ENCODE measurements around the gene AGL.
"Not testable (repeated sequence)": the region's sequence is repeated elsewhere in the genome, so short reads cannot be mapped to it uniquely, and the experiment has no call there.

AGL gene

DNA sequence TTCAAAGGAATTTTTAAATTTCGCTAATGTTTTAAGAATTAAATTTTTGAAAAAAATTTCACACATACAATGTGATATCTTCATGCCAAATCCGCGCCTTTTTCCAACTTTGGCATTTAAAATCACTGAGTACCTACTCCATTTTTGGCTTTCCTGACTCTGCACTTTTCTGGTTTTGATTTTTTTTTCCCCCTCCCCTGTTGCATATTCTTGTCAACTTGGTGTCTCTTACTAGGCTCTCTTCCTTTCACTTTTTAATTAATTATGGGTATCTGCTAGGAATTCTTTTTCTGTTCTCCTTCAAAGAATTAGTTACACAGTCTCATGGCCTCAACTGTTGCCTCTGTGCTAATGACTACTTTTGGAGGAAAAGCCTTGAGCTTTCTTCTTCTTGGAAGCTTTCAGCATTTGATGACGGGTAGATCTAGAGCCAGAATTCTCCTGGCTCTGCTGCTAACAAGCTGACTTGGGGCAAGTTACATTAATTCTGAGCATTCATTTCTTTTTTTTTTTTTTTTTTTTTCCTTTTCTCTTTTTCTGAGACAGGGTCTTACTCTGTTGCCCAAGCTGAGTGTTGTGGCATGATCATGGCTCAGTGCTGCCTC lies 1.8 kb downstream of the AGL start:
- DNase-seq = no peak

DNA sequence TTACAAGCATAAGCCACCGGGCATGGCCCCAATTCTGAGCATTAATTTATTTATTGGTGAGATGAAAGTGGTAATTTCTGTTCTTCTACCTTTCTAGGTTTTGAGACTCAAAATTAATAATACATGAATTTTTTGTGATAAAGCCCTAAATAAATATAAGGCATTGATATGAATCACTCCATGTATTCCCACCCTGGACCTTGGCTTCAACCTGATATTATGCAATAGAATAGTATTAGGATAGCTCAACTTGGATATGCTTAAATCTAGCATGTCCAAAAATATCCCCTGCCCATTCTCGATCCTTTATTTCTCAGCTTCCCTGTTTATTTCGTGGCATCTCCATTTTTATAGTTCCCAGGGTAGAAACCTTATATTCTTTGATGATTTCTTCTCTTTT lies 2.5 kb downstream of the AGL start:
- no peak for DNase-seq

DNA sequence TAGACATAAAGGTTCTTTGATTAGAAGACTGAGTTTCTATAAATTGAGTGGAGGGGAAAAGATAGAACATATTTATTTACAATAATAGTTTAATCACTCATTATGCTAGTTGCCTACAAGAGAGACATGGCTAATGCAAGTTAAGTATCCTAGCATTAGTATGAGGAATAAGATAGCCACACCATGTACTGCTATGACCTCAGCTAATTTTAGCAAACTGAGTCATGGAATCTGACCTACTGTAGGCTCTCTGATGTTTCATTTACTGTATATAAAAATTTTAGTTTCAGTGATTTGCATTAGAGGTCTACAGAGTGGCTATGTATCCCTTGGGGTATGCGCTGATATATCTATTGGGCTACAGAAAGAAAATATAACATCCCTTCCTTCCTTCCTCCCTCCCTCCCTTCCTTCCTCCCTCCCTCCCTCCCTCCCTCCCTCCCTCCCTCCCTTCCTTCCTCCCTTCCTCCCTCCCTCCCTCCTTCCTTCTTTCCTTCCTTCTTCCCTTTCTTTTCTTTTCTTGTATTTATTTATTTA lies 5.8 kb downstream of the AGL start:
- DNase-seq = no peak

DNA sequence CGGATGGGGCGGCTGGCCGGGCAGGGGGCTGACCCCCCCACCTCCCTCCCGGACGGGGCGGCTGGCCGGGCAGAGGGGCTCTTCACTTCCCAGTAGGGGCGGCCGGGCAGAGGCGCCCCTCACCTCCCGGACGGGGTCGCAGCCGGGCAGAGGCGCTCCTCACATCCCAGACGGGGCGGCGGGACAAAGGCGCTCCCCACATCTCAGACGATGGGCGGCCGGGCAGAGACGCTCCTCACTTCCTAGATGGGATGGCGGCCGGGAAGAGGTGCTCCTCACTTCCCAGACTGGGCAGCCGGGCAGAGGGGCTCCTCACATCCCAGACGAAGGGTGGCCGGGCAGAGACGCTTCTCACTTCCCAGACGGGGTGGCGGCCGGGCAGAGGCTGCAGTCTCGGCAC lies 6.9 kb downstream of the AGL start:
- not testable (repeated sequence) for DNase-seq

DNA sequence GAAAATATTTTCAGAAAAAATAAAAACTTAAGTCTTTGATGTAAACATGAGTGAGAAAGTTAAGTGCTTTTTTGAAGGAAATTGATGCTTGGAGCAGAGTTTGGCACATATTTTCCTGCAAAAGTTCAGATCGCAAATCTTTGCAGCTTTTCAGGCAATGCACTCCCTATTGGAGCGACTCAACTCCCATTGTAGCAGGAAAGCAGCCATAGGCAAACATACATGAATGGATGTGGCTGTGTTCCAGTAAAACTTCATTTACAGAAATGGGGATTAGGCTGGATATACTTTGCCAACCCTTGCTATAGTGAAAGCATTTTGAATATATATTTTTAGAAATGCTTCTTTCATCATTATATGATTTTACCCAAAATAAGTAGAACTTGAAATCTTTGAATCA lies 8.1 kb downstream of the AGL start:
- DNase-seq = no peak

DNA sequence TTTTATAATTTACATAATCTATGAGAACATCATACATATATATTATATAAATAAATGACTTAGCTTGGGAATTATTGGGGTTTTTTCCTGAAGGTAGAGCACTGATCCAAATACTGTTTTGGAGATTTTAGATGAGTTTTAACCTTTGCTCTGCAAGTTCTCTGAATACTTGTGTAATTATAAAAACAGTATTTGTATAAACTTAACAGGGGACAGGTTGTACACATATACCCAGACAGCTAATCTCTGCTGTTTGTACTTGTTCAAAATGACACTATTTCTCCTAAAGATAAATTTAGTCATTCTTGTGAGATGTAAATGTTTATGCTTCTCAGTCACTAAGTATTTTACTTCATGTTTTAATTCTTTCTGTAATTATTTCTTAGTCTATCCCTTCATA lies 8.7 kb downstream of the AGL start:
- DNase-seq = no peak

DNA sequence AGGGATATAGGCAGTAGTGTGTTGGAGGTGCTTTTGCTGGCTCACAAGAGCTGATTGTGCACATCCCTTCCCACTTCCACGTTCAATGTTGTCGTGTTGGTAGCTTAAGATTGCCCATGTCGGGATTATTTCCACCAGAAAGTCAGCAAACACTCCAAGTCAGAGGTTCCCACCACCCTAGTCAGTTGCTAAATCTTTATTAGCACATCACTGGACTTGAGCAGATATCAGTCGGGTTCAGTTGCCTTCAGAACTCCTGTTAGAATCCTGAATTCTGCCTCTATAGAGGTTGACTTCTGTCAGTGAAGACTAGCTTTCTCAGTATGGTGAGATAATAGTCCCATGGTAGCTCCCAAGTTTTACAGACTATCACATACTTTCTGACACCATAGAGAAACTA lies 10.5 kb downstream of the AGL start:
- DNase-seq = no peak

DNA sequence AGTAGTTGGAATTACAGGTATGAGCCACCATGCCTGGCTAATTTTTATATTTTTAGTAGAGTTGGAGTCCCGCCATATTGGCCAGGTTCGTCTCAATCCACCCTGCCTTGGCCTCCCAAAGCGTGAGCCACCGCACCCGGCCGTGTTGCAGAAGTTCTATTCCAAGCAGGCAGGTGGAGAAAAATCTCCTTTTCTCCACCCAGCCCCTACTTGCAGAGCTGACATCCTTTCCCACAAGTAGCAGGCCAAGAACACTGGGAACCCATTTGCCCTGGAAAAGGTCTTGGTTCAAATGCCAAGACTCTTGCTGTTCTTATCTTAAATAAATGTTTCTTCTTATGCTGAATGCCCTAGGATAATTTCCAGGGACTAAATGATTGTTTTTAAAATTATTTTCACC lies 17.5 kb downstream of the AGL start:
- DNase-seq = no peak

DNA sequence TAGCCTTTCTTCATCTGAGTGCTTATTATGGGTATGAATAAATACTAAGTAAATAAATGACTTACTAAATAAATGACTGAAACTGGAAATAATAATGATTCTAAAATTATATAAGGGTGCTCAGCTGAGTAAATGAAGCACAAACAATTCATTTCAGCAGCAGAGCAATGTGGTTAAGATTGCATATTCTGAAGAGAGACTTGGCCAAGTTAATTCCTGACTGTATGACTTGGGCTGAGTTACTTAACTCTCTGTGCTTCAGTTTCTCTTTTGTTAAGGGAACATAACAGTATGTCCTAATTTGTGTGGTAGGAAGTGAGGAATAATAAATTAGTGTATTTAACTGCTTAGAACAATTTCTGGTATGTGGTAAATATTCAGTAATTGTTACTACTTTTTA lies 19.1 kb downstream of the AGL start:
- no peak for DNase-seq

DNA sequence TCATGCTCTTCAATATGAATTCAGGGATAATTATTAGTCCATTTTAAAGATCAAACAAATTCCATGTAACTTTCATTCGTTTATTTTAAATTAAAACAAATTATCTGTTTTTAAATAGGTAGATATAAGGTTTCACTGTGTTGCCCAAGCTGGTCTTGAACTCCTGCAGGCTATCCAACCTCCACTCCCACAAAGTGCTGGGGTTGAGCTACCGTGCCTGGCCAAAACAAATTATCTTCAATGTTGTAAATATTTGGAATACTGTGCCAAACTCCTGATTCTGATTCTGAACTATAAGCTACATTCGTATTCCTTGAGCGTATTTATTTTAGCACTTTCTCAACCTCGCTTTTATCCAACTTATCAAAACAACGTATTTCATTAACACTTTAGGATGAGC lies 19.6 kb downstream of the AGL start:
- no peak for DNase-seq

DNA sequence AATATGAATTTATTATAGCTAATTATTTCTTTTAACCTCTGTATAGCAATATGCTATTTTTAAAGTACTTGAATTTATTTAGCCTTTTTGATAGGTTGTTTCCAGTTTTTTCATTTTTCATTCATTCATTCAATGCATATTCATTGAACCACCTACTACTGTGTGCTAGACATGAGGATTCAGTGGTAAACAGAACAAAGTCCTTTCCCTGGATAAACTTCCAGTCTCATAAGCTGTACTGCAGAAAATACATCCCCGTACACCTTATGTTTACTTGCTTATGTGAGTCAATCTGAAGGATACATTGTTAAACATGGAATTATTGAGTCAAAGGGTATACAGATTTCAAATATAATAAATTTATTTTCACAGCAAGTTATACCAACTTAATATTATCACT lies 21.9 kb downstream of the AGL start:
- DNase-seq = no peak

DNA sequence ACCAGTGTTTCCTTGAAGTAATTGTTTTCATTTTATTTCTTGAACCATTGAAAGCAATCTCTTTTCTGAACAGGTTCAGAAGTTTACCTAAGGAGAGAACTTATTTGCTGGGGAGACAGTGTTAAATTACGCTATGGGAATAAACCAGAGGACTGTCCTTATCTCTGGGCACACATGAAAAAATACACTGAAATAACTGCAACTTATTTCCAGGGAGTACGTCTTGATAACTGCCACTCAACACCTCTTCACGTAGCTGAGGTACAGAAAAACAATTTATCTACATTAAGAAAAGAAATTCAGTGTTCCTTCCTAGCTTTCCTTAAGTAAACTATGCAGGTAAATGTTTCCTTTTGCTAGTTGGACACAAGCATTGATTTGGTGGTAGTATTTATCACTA lies 27.4 kb downstream of the AGL start:
- DNase-seq = no peak

DNA sequence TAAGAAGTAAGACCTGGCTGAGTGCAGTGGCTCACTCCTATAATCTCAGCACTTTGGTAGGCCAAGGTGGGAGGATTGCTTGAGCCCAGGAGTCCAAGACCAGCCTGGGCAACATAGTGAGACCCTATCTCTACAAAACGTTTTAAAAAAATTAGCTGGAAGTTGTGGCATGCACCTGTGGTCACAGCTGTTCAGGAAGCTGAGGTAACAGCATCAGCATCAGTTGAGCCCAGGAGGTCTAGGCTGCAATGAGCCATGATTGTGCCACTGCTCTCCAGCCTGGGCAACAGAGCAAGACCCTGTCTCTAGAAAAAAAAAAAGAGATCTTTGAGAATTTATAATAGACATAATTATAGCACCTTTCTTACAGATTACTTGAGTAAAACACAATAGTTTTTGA lies 36.0 kb downstream of the AGL start:
- no peak for DNase-seq

DNA sequence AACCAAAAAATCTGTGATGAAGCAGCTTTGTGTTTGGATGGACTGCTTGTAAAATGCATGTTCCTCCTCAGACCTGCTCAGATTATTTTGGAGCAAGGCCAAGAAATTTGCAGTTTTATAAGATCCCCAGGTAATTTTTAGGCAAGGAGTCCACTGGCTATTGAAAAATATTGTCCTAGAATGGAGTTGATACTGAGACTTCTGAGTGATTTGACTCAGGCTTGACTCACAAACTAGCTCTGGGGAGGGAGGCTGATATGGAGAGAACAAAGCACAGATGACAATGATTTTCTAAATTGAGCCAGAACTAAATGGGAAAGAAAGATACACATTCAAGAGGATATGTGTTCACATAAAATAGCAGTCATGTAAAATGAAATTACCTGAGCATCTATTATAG lies 36.7 kb downstream of the AGL start:
- no peak for DNase-seq

DNA sequence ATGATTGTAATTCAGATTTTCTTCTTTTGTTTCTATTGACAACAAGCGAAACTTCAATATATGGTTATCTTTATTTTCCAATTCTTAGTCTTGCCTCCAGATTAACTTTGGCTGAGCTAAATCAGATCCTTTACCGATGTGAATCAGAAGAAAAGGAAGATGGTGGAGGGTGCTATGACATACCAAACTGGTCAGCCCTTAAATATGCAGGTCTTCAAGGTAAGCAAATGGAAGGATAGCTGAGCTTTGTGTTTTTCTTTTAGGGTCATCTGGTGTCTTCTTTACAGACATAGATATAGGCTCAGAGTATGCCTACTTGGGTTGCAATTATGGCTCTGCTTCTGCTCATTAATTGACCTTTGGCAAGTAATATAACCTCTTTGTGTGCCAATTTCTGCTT lies 37.7 kb downstream of the AGL start:
- DNase-seq = no peak

DNA sequence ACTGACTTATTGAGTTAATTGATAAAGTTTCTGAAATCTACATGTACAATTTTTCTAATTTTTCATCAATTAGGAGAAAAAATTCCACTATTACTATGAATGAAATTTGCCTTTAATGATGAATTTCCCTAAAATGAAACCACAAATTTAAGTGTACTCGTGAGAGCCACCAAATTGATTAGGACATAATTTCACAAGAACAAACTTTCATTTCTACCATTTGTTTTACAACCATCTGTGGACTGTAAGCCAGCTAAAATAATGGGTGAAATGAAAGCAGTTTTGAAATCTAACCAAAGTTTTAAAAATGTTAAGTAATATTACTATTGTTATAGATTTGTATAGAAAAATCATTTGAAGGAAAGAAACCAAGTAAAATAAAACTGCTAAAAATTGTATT lies 41.8 kb downstream of the AGL start:
- DNase-seq = no peak

DNA sequence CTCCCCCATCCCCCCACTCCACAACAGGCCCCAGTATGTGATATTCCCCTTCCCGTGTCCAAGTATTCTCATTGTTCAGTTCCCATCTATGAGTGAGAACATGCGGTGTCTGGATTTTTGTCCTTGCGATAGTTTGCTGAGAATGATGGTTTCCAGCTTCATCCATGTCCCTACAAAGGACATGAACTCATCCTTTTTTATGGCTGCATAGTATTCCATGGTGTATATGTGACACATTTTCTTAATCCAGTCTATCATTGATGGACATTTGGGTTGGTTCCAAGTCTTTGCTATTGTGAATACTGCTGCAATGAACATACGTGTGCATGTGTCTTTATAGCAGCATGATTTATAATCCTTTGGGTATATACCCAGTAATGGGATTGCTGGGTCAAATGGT lies 53.1 kb downstream of the AGL start:
- not testable (repeated sequence) for DNase-seq

DNA sequence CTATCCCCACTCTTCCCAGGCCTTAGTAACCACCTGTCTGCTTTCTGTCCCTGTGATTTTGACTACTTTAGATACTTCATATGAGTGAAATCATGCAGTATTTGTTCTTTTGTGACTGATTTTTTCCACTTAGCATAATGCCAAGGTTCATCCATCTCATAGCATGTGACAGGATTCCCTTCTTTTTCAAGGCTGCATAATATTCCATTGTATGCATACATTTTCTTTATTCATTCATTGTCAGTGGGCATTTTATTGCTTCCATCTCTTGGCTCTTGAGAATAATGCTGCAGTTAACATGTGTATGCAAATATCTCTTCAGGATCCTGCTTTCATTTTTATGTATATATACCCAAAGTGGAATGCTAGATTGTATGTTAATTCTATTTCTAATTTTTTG lies 56.4 kb downstream of the AGL start:
- DNase-seq = no peak

DNA sequence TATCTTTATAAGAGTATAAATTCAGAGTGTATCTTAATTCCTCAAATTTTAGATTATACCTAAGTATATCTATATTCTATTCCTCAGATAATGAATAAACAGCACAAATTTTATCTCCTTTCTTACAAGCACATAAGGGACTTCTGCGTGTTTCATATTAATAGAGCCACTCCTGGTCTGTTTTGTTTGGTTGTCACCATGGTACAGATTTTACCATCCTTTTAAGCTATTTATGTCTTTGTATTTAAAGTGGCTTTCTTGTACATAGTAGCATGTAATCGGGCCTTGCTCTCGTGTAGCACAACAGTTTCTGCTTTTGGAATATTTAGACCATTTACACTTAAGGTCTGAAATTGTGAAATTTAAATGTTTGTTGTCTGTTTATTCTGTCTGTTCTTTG lies 67.1 kb downstream of the AGL start:
- DNase-seq = no peak

DNA sequence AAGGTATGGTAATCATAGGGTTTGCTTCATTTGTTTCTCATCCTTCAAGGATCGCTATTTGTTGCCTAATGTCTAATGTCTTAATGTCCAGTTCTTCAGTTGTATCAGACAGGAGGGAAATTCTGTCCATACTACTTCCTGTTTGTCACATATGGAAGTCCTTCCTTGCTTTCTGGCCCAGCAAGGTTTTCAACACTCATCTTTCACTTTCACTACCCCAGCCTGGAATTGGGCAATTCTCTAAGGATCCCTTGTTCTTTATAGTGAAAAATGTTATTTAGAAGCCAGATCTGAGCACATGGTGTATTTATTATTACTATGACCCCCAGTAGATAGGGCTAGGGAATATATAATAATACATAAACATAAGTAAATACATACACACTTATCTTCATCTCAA lies 69.1 kb downstream of the AGL start:
- DNase-seq = no peak

DNA sequence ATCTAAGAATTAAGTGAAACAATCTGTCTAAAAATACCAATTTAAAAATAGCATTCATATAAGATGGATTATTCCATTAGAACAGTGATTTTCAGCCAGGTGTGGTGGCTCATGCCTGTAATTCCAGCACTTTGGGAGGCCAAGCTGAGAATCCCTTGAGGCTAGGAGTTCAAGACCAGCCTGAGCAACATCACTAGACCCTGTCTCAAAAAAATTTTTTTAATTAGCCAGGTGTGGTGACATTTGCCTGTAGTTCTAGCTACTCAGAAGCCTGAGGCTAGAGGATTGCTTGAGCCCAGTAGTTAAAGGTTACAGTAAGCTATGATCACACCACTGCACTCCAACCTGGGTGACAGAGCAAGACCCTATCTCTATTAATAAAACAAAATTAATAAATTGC lies 84.6 kb downstream of the AGL start:
- DNase-seq = no peak

DNA sequence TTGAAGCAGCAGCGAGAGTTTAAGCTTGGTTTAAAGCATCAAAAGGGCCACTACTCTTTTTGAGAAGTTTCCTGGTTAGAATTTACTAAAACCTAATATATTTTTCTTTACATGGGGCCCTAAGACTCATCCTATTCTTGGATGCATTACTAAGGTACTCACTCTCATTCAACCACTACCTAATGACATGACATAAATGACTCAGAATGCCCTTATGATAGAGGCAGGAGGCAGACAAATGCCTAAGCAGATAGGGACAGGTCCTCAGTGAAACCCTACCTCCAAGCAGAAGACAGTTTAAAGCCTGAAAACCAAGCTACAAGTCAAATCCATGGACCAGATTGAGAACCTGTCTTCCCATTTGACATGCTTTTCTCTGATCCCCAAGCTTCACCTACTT lies 85.4 kb downstream of the AGL start:
- DNase-seq = no peak

DNA sequence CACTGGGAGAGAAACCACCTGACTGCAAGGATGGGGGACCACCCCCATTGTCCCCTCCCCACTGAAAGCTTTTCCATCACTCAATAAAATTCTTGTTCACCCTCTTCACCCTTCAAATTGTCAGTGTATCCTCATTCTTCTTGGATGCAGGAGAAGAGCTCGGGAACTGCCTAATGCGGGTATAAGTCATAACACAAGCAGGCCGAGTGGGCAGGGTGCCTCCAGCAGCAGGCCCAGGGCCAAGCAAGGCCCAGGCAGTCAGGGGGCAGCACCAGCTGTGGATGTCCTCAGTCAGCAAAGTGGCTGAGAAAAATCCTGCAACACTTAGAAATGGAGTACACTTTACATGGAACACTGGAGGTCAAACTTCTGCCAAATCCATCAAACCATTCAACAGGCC lies 85.9 kb downstream of the AGL start:
- DNase-seq = no peak

DNA sequence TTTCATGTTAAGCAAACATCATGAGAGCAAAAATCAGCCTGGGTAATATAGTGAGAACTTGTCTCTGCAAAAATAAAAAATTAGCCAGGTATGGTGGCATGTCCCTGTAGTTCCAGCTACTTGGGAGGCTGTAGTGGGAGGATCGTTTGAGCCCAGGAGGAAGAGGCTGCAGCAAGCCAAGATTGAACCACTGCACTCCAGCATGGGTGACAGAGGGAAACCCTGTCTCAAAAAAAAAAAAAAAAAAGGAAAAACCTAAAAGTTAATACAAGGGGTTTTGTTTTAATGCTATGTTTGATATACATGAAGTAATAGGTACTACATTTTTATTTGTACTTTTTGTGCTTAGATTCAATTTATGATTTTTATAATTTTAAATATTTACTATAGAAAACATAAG lies 92.6 kb downstream of the AGL start:
- DNase-seq = no peak

DNA sequence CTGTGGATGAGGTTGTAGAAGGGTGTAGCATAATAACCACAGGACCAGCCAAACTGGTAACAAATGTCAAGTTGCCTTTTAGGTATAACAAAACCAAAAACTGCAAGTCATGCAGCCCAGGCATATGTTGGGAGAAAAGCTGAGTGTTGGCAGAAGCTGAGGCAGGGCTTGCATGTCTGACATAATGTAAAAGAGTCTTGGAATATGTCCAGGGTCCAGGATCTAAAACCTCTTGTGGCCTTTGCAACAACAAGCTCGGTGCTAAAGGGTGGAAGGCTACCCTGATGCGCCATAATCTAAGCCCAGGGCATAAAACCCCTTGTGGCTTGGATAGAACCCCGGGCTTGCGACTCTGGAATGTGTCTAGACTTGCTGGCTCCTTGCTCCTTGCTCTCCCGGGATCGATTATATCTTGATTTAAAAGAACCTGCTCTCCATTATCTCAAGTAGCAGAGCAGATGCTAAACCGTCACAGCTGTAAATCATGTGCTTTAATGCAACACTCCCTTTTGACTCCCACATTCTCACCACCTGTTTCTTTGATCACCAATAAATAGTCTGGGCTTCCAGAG lies 93.1 kb downstream of the AGL start:
- DNase-seq = no peak
